NCI-H1417 treated with DMSO at 0.1 percent for 48 hours (cell line): Measurements from ENCODE around the gene INSM2.

Experiments
- DNase-seq: peaks from one replicate; lab custom pipeline; 2025; lab: John Stamatoyannopoulos, UW

INSM2 gene

DNA sequence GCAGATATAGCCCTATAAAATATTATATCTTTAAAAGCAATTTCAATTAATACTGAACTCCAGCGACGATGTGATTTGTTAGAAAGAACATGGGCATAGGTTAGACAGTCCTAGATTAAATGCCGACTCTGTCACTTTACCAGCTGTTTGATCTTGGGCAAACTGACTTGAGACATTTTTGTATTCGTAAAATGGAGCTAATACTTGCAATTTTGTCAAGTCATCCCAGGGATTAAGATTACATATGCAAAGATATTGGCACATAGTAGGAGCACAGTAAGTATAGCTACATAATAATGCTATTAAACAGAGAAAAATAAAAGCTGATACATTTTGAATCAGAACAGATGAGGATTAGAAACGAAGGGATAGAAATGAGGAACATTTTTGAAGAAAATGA is 9.0 kb downstream of the INSM2 start:
- DNase-seq = no peak

- no peak for DNase-seq
These were observed 15.6 kb downstream of the INSM2 start for GRCh38 chr14:35549551-35549950.

DNA sequence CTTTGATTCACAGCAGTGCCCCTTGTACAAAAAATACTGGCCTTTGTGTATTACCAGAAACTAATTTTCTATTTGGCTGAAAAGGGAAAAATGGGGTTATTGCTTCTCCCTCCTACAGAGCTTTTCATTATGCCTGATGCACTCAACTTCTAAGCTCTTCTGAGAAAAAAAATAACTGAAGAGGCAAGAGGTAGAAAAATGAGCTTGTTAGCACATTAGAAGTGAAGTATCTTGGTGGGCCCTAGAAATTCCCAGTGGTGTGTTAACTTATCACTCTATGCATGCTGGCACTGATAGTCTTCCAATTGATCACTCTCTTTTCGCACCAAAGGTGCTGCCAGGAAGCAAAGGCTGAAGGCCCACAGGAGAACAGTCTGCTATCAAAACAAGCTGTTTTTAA is 17.1 kb downstream of the INSM2 start:
- DNase-seq = no peak

GRCh38 chr14:35553808-35554207 is 19.8 kb downstream of the INSM2 start:
- DNase-seq = no peak

GRCh38 chr14:35556548-35556947 is 22.6 kb downstream of the INSM2 start:
- no peak for DNase-seq

DNA sequence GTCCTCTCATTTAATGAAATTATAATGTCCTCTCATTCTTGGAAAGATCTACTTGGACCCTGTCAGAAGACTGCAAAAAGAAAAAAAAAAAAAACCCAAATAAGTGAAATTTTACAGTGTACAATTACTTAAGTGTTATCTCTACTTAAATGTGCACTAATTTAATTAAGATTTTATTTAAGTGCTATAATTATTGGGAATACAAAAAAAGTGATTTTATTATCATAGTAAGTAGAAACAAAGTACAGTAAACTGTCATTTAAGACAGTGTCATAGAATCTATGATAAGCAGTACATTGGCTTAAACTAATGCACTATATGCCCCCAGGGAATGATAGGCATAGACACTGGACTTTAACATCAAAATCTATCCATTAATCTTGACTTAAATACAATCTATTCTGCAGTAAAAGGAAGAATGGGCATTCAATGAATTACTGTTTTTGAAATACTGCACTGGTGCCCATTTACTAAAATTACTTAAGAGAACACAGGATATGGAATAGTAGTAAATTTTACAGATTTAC is 23.3 kb downstream of the INSM2 start:
- DNase-seq = no peak

DNA sequence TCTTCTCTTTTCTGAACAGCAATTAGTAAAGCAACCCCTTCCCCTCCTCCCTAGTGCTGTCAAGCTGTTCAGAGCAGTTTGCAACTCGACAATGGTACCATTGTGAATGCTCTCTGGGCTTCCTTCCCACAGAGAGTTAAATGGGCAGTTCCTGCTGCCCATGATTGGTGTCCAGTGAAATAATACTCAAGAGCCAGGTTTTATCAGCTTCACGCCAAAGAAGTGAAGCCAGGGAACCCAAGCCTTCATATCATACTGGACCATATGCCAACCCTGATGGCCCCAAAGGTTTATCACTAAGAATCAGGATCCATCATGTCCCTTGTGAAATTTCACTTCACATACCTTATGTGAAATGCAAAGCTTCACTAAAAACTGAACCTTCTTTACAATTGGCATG is 24.7 kb downstream of the INSM2 start:
- no peak for DNase-seq

DNA sequence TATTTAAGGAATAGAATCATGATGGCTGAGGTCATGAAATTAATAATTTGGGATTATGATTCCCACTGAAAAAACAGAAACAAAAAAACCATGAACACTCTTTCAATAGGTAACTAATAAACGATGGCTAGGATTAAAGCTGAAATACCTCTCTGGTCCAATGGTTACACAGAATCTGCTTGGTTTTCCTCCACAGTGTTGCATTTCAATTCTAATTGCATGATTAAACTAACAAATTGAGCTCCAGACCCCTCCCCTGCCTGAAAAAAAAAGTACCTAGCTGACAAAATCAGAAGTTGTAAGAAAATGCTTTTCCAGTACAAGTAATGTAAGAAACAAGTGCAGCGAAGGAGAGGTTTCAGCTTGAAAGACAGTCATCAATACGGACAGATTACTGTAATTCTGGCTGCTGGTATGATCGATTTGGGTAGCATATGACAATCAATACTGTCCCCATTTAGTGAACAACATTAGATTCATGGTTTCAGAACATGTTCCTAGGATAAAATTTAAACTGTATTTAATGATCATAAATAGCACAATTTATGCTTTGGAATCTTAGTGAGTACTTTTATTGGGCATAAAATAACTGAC is 32.0 kb downstream of the INSM2 start:
- DNase-seq = no peak

DNA sequence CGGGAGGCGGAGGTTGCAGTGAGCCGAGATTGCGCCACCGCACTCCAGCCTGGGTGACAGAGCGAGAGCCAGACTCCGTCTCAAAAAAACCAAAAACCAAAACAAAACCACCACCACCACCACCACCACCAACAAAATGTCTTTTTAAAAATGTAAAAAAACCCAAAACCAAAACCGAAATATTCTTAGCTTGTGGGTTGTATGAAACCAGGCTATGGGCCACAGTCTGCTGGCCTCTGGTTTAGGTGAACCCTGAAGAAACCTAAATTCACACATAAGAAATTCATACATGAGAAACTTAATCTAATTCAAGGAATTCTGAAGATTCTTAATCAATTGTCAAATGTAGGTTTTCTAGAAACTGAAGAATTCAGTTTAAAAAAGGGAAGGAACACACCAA is 37.6 kb downstream of the INSM2 start:
- DNase-seq = no peak

- DNase-seq = no peak
These were observed 39.9 kb downstream of the INSM2 start for GRCh38 chr14:35573911-35574310.

GRCh38 chr14:35576260-35576659 is 42.3 kb downstream of the INSM2 start:
- DNase-seq = no peak

DNA sequence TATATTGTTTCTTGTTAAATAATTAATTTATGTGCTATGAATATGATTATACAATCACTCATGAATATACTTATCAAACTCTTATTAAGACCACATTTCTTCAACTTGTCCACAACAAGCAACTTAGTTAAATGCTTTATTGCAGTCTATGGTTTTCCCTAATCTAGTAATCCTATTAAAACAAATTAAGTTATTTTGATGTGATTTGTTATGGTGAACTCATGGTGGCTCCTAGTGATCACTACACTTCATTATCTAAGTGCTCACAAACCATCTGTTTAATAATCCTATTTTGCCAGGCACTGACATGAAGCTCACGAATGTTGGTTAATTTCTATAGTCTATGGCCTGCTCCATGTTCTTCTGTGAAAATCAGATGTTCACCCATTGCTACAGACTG is 42.9 kb downstream of the INSM2 start:
- no peak for DNase-seq

DNA sequence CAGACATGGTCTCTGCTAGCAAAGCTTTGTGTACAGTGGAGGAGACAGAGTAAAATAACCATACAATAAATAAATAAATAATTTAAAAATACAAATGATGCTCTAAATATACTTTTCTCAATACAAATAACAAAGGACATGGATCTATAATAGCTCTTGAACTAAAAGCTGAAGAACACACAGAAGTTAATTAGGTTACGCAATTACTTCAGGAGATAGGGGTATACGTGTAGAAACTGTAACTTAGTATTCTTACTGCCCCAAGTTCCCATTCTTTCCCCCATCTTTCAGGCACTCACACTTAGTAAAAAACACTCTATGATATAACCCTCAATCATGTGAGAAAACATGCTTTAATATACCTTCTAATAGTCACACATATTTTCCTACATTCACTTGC is 44.2 kb downstream of the INSM2 start:
- DNase-seq = no peak

GRCh38 chr14:35578639-35579038 is 44.7 kb downstream of the INSM2 start:
- DNase-seq = no peak
